GM18907 (cell line): ENCODE results near the gene AFAP1.

ENCODE experiments used
- ATAC-seq: cut with Tn5 transposase; IDR thresholded peaks from one replicate; pipeline ENCODE4 v1.9.1; 2021; ENCODE audit warnings: mild to moderate bottlenecking, moderate library complexity; ENCODE audit not compliant: unreplicated experiment

The AFAP1 gene

GRCh38 chr4:7850489-7850888 is 89.2 kb downstream of the AFAP1 start:
- ATAC-seq: no peak

DNA sequence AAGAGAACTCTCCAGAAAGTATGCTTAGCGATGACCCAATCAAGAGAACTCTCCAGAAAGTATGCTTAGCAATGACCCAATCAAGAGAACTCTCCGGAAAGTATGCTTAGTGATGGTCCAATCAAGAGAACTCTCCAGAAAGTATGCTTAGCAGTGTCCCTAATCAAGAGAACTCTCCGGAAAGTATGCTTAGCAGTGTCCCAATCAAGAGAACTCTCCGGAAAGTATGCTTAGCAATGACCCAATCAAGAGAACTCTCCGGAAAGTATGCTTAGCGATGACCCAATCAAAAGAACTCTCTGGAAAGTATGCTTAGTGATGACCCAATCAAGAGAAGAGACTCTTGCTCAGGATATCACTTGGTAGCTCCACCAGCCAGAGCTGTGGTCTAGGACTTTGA is 92.5 kb downstream of the AFAP1 start:
- no peak for ATAC-seq

GRCh38 chr4:7845493-7846128 is 94.0 kb downstream of the AFAP1 start:
- no peak for ATAC-seq

- ATAC-seq: no peak
Measured at GRCh38 chr4:7844594-7844991, 95.1 kb downstream of the AFAP1 start.

DNA sequence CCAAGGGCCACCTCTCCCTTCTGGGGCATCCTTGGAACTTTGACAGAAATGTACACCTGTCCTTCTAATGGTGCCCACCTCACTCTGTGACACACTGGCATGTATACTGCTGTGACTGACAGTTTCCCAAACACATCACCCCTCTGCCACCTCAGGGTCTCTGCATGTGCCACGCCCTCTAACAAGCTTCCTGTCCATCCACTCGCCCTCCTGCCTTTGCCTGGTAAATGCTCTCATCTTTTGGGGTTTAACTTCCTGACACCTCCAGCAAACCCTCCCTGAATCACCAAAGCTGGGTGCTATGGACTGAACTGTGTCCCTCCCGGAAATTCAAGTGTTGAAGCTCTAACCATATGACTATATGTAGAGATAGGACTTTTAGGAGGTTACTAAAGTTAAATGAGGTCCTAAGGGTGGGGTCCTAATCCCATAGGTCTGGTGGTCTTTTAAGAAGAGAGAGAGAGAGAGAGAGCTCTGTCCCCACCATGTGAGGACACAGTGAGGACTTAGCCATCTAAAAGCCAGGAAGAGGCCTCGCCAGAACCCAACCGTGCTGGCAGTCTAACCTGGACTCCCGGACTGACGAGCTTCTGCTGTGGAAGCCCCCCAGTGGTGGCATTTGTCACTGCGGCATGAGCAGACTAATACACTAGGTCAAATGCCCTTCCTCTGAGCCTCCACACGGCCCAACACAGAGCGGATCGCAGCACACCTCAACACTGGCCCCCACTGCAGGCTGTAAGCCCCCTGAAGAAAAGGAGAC is 95.6 kb downstream of the AFAP1 start:
- no peak for ATAC-seq

- no peak for ATAC-seq
Measured at GRCh38 chr4:7842384-7843279, 97.0 kb downstream of the AFAP1 start.

DNA sequence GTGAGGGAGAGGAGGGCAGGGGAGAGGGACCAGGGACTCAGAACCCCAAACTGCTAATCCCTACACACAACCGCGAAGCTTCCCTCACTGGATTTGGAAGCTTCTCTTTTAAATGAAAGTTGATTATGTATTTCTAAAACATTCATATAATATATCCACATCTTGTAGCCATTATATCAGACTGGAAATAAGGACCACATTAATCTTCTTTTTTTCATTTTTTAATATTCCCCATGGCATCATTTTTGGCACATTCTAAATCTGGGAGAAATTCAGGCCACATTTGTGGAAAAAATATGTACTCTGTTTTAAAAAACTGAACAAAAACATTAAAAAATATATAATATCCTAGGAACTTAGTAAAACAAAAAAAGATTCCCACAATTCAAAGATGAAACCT is 97.8 kb downstream of the AFAP1 start:
- ATAC-seq: no peak

- no peak for ATAC-seq
Measured at GRCh38 chr4:7841071-7841470, 98.6 kb downstream of the AFAP1 start.

GRCh38 chr4:7839856-7840255 is 99.8 kb downstream of the AFAP1 start:
- ATAC-seq: no peak

DNA sequence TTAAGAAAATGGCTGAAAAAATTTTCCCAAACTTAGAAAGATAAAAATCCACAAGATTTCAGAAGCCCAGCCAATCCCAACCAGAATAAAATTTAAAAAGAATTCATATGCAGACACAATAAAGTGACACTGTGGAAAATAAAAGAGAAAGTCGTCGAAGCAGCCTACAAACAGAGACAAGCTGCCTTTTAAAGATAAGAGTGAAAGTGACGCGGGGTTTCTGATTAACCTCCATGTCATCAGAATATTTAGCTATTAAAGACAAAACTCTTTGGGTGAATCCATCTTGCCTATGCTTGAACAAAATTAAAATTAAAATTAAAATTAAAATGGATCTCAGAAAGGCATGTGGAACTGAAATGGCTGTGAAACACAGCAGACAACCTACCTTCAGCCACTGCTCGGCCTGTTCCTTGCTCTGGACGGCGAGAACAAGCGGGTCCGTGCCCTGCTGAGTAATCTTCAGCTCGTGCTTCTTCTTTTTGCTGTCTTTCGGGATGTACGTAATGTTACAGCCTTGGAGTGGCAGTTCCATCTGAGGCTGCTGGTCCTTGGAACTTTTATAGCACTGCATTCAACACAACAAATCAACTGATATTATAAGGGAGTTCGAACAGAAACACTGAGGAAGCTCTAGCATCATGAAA is 101.4 kb downstream of the AFAP1 start:
- ATAC-seq: no peak

GRCh38 chr4:7837597-7838135 is 102.0 kb downstream of the AFAP1 start:
- ATAC-seq: no peak

GRCh38 chr4:7831858-7832730 is 107.6 kb downstream of the AFAP1 start:
- ATAC-seq: no peak

- ATAC-seq: no peak
Measured at GRCh38 chr4:7831330-7831729, 108.3 kb downstream of the AFAP1 start.

DNA sequence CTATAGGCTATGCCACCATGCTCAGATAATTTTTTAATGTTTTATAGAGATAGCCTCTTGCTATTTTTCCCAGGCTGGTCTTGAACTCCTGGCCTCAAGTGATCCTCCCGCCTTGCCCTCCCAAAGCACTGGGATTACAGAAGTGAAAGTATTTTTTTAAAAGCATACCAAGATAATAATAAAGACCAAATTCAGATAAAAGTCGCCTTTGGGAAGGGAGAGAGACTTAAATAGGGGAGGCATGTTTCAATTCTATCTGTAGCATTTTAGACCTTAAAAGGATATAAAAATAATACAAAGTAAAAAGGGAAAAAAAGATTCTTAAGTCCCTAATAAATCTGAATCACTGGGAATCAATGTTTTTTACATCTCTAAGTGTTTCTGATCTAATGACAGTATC is 108.9 kb downstream of the AFAP1 start:
- ATAC-seq: no peak

- ATAC-seq: no peak
Measured at GRCh38 chr4:7829652-7830580, 109.7 kb downstream of the AFAP1 start.

GRCh38 chr4:7828793-7829301 is 110.8 kb downstream of the AFAP1 start:
- ATAC-seq: no peak

DNA sequence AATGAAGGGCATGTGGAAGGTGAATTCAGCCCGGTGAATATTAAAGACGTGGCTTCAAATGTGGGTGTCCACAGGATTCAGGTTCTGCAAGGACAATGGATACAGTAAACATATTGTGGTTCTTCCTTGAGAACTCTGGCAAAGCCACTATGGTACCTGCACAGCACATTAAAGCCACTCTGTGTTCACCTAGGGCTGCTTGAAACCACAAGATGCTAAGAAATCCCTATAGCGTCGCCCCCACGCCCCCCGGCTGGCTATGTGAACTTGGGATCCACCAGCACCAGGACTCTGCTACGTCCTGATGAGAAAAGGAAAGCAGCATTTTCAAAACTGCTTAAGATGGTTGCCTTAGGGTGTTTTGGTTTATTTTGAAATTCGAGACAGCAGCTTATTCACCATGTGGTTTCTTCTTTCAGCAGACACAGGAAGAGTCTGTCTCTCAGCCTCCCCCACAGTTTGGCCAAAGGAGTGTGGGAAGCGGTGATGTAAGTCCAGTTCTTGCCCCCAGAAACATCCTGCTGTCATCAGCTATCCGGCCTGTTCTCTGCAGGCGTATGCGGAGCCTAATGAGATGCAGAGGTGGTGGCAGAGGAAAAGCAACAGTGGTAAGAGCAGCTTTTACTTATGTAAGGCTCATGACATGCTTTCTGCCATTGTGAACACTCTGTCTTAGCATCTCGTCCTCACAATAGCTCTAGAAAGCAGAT is 111.5 kb downstream of the AFAP1 start:
- no peak for ATAC-seq

- no peak for ATAC-seq
Measured at GRCh38 chr4:7827566-7827965, 112.1 kb downstream of the AFAP1 start.
